MM.1S (cell line): ENCODE results near the gene GALNT10.

Experiments
- EZH2phosphoT487 ChIP-seq: fragments of 300-600 bp; sonication (generic); IDR thresholded peaks from 2 replicates; pipeline ENCODE4 v1.6.1; 2018; ENCODE audit warnings: antibody characterized with exemption, low read length
- TF ChIP-seq, protein P1 (sequence below): fragments of 300-600 bp; sonication (generic); IDR thresholded peaks from 2 replicates; pipeline ENCODE4 v1.5.1; 2016; ENCODE audit warnings: antibody characterized with exemption, low read length, mixed read lengths

- no peak for TF ChIP-seq EZH2phosphoT487
- TF ChIP-seq, protein P1, sequence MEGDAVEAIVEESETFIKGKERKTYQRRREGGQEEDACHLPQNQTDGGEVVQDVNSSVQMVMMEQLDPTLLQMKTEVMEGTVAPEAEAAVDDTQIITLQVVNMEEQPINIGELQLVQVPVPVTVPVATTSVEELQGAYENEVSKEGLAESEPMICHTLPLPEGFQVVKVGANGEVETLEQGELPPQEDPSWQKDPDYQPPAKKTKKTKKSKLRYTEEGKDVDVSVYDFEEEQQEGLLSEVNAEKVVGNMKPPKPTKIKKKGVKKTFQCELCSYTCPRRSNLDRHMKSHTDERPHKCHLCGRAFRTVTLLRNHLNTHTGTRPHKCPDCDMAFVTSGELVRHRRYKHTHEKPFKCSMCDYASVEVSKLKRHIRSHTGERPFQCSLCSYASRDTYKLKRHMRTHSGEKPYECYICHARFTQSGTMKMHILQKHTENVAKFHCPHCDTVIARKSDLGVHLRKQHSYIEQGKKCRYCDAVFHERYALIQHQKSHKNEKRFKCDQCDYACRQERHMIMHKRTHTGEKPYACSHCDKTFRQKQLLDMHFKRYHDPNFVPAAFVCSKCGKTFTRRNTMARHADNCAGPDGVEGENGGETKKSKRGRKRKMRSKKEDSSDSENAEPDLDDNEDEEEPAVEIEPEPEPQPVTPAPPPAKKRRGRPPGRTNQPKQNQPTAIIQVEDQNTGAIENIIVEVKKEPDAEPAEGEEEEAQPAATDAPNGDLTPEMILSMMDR = no peak
These were observed 118.2 kb downstream of the GALNT10 start for GRCh38 chr5:154308443-154309370.
